NCI-H1417 treated with DMSO at 0.1 percent for 48 hours (cell line): Measurements from ENCODE around the gene PKDREJ.

Source experiments
- DNase-seq: peaks from one replicate; lab custom pipeline; 2025; lab: John Stamatoyannopoulos, UW

Gene PKDREJ

DNA sequence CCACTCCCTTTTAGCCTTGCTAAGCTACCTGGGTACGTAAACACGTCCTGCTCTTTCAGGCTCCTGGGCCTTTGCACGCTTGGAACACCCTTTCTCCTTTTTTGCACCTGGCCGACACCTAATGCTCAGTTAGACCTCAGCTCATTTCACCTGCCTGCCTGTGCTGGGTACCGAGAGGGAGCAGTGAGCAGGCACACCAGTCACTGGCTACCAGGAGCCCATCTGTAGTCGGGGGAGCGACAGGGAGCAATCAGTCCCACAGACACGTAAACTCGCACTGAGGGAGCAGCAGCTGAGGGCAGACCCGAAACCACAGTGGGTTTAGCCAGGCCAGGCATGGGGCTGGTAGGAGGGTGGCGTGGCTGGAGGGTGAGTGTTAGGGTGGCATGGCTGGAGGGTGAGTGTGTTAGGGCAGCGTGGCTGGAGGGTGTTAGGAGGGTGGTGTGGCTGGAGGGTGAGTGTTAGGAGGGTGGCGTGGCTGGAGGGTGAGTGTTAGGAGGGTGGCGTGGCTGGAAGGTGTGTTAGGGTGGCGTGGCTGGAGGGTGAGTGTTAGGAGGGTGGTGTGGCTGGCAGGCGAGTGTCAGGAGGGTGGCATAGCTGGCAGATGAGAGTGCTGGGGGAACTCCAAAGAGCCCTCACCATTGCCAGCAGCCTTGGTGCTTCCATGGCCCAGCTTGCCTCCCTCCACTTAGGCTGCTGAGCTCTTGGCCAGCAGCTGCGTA is 27.1 kb upstream of the PKDREJ start:
- no peak for DNase-seq

- DNase-seq = no peak
Observed at GRCh38 chr22:46289244-46289891, 26.2 kb upstream of the PKDREJ start.

GRCh38 chr22:46288846-46289243 is 25.7 kb upstream of the PKDREJ start:
- no peak for DNase-seq

- no peak for DNase-seq
Observed at GRCh38 chr22:46287873-46288751, 25.0 kb upstream of the PKDREJ start.

DNA sequence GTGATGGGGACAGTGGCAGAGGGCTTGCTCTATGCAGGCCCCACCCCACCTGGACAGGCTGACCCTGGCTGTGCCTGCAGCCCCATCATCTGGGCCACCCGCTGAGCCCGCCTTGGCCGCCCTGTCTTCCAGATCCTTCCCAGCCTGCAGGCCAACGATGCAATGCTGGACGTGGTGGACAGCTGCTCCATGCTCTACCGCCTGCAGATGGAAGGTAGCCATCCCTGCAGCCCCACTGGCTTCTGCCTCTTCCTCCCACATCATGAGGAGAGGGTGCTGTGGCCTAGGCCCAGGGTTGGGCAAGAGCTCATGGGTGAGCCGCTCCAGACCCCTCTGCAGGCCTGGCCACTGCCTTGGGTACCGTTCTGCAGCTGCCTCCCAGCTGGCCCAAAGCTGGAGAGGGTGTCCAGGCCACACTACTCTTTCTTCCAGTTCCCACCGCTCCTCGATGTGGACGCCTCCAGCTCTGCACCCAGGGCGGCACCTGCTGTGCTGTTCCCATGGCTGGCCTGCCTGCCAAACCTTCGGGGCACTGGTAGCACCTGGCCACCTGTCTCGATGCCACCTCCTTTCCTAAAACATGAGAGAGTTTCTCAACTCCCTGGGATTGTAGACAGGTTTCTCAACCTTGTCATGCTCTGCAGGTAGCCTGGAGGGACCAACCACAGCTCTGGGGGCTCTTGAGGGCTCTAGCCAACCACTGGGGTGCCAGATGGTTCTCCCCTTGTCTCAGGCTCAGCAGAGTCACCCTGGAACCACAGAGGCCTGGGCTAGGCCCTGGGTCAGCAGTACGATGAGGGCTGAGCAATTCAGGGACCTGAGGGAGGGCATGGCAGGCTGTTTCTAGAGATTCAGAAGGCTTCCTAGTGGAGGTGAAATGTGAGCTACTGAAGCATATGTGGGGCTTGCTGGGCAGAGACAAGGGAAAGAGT is 24.1 kb upstream of the PKDREJ start:
- no peak for DNase-seq

GRCh38 chr22:46286006-46286405 is 22.9 kb upstream of the PKDREJ start:
- no peak for DNase-seq

DNA sequence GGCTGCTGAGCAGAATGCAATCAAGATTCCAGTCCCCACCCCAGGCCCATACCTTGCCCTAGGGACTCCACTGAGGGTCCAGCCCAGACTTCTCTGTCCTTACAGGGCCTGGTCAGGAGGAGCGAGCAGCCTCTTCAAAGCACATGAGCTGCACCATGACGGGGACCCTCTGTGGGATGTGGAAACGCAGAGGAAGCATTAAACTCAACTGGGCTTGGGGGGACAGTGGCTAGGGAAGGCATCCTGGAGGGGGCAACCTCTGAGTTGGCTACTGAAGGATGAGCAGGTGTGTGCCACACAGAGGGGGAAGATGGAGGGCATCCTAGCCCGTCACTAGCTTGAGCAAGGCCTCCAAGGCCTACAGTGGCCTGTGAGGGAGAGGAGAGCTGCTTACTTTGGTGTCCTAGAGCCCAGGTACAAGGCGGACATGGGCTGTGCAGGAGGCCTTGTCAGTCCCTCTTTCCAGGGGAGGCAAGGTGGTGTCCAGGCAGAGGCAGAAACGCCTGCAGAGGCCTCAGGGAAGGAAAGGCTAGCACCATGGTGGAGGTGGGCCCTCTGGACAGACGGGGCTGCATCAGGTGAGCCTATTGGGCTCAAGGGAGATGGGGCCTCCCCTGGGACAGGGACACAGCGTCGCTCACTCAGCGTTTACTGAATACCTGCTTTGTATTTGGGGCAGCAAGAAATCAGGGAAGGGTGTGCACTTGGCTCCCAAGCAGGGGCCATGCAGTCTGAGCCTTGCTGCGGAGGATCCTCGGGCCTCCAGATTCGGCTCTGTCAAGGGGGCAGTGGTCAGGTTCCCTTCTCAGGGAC is 18.9 kb upstream of the PKDREJ start:
- DNase-seq = no peak

GRCh38 chr22:46280999-46281623 is 18.0 kb upstream of the PKDREJ start:
- no peak for DNase-seq

GRCh38 chr22:46280063-46280817 is 17.1 kb upstream of the PKDREJ start:
- DNase-seq = no peak

- DNase-seq = no peak
Observed at GRCh38 chr22:46278656-46279645, 15.8 kb upstream of the PKDREJ start.

GRCh38 chr22:46276563-46276962 is 13.4 kb upstream of the PKDREJ start:
- DNase-seq = no peak

- DNase-seq = no peak
Observed at GRCh38 chr22:46275455-46276122, 12.4 kb upstream of the PKDREJ start.

- no peak for DNase-seq
Observed at GRCh38 chr22:46274381-46274780, 11.2 kb upstream of the PKDREJ start.

GRCh38 chr22:46273432-46274148 is 10.4 kb upstream of the PKDREJ start:
- no peak for DNase-seq

GRCh38 chr22:46272762-46273431 is 9.8 kb upstream of the PKDREJ start:
- no peak for DNase-seq

GRCh38 chr22:46272196-46272595 is 9.1 kb upstream of the PKDREJ start:
- no peak for DNase-seq

DNA sequence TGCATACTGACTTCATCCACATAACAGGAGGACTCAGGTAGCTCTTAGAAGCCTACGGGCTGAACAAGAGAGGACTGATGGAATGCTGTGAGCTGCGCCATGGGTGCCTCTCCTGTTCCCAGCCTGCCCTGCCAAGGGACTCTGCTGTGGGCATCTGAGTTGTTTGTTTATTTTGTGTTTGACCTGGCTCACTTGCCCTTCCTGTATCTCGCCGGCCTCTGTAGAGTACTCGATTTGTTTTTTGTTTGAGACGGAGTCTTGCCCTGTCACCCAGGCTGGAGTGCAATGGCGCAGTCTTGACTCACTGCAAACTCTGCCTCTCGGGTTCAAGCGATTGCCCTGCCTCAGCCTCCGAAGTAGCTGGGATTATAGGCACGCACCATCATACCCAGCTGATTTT is 6.4 kb upstream of the PKDREJ start:
- no peak for DNase-seq
